ENCODE measurements around the gene FAM98B. TPM values are rescaled to one million over a fixed set of nuclear protein-coding genes. Genes with fewer than 3 reads are reported as not detected.

Gene FAM98B
- total RNA-seq, 2 experiments from 2014 or later, result 20.1 to 20.4 TPM

DNA sequence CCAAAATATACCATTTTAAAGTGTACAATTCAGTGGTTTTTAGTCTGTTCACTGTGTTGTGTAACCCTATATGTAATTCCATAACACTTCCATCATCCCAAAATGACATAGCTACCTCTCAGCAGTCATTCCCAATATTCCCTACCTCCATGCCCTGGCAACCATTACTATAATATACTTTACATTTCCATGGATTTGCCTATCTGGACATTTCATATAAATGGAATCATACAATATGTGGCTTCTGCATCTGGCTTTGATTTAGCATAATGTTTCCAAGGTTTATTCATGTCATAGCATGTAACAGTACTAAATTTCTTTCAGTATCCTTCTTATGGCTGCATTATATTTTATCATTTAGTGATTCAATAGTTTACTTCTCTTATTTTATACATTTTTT lies 25.3 kb downstream of the FAM98B start:
- Mint-ChIP-seq H3K27ac (peak overlapping the region; percentile 0), H3K4me1 (ENCODE audit: low read depth) (peaks cover 31% of the 10 kb centered on the region), H3K27me3 (no peaks in the 10 kb centered on the region), H3K4me3 (no peak overlapping the region), H3K36me3 (ENCODE audit: low read depth) (peaks cover 63% of the 10 kb centered on the region), H3K9me3 (no peaks in the 10 kb centered on the region)
- POLR2A ChIA-PET, result interaction anchor here (1.6 kb wide), 1 partner anchor 206 kb away, joined by 4 read pairs; no protein-coding TSS in a partner anchor
- TF ChIP-seq, protein P1, sequence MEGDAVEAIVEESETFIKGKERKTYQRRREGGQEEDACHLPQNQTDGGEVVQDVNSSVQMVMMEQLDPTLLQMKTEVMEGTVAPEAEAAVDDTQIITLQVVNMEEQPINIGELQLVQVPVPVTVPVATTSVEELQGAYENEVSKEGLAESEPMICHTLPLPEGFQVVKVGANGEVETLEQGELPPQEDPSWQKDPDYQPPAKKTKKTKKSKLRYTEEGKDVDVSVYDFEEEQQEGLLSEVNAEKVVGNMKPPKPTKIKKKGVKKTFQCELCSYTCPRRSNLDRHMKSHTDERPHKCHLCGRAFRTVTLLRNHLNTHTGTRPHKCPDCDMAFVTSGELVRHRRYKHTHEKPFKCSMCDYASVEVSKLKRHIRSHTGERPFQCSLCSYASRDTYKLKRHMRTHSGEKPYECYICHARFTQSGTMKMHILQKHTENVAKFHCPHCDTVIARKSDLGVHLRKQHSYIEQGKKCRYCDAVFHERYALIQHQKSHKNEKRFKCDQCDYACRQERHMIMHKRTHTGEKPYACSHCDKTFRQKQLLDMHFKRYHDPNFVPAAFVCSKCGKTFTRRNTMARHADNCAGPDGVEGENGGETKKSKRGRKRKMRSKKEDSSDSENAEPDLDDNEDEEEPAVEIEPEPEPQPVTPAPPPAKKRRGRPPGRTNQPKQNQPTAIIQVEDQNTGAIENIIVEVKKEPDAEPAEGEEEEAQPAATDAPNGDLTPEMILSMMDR (IDR thresholded peaks at IDR 0.05), result no peak
- H3K4me1 ChIP-seq (ENCODE audit: insufficient read depth, low read length), result no peaks in the 10 kb centered on the region
- ATAC-seq (ENCODE audit: poor library complexity) (no peak), DNase-seq (no peak)
- CTCF ChIA-PET, result interaction anchor here (0.6 to 2.4 kb wide), 2 partner anchors 220 to 299 kb away, joined by 3 to 15 read pairs; no protein-coding TSS in a partner anchor
- intact Hi-C loops (cut with DNase I, micrococcal nuclease), result loop anchor here (5.0 to 10.0 kb wide), 4 partner anchors 338 to 1286 kb away; no protein-coding TSS in a partner anchor
- peaks cover 56% of the 10 kb centered on the region for H3K36me3 ChIP-seq (ENCODE audit: insufficient read depth, low read length)
- no peak overlapping the region for H3K4me3 ChIP-seq (ENCODE audit: low read length)
- H3K27ac ChIP-seq (ENCODE audit: low read depth in 1 of 2, low read length in 2 of 2), result no peak overlapping the region
- H3K9me3 ChIP-seq (ENCODE audit: control insufficient read depth in 1 of 2, insufficient read depth in 1 of 2, low read length in 2 of 2), result no peaks in the 10 kb centered on the region
- no peaks in the 10 kb centered on the region for H3K27me3 ChIP-seq (ENCODE audit: control insufficient read depth in 1 of 2, insufficient read depth in 2 of 2, low read length in 2 of 2)

DNA sequence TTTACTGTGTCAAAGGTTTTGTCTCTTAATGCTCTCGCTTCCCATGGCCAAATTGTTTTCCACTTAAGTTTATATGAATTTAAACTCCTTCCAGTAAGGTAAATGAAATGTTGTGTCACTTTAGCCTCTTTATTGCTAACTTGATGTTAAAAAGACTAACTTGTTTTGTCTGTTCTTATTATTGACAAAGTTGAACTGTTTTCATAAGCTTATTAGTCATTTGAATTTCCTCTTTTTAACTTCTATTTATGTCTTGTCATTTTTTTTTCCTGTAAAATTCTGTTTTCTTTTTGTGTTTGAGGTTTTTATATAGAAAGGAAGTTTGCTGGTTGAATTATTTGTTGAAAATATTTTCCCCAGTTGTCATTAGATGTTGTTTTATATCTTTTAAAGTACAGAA lies 25.8 kb downstream of the FAM98B start:
- peaks cover 59% of the 10 kb centered on the region for H3K36me3 Mint-ChIP-seq (ENCODE audit: low read depth)
- POLR2A ChIA-PET, result interaction anchor here (1.6 kb wide), 1 partner anchor 206 kb away, joined by 4 read pairs; no protein-coding TSS in a partner anchor
- no peaks in the 10 kb centered on the region for H3K9me3 ChIP-seq (ENCODE audit: control insufficient read depth in 1 of 2, insufficient read depth in 1 of 2, low read length in 2 of 2)
- no peaks in the 10 kb centered on the region for H3K9me3 Mint-ChIP-seq
- peaks cover 28% of the 10 kb centered on the region for H3K4me1 Mint-ChIP-seq (ENCODE audit: low read depth)
- H3K36me3 ChIP-seq (ENCODE audit: insufficient read depth, low read length), result peaks cover 51% of the 10 kb centered on the region
- no peak for ATAC-seq (ENCODE audit: poor library complexity)
- H3K27me3 Mint-ChIP-seq, result no peaks in the 10 kb centered on the region
- no peak for DNase-seq
- no peak overlapping the region for H3K4me3 Mint-ChIP-seq
- H3K4me1 ChIP-seq (ENCODE audit: insufficient read depth, low read length), result no peaks in the 10 kb centered on the region
- H3K4me3 ChIP-seq (ENCODE audit: low read length), result no peak overlapping the region
- CTCF ChIA-PET, result interaction anchor here (0.6 to 2.4 kb wide), 2 partner anchors 220 to 299 kb away, joined by 3 to 15 read pairs; no protein-coding TSS in a partner anchor
- TF ChIP-seq, protein P1 (IDR thresholded peaks at IDR 0.05), result no peak
- no peak overlapping the region for H3K27ac ChIP-seq (ENCODE audit: low read depth in 1 of 2, low read length in 2 of 2)
- intact Hi-C loops (cut with DNase I, micrococcal nuclease), result loop anchor here (5.0 to 10.0 kb wide), 5 partner anchors 55 to 1285 kb away; no protein-coding TSS in a partner anchor
- peak overlapping the region; percentile 0 for H3K27ac Mint-ChIP-seq
- no peaks in the 10 kb centered on the region for H3K27me3 ChIP-seq (ENCODE audit: control insufficient read depth in 1 of 2, insufficient read depth in 2 of 2, low read length in 2 of 2)

- Mint-ChIP-seq H3K36me3 (ENCODE audit: low read depth) (peaks cover 56% of the 10 kb centered on the region), H3K4me3 (no peak overlapping the region), H3K4me1 (ENCODE audit: low read depth) (peaks cover 36% of the 10 kb centered on the region), H3K27ac (peak overlapping the region; percentile 69), H3K9me3 (no peaks in the 10 kb centered on the region), H3K27me3 (no peaks in the 10 kb centered on the region)
- TF ChIP-seq, protein P1 (IDR thresholded peaks at IDR 0.05), result no peak
- Histone ChIP-seq H3K27me3 (ENCODE audit: control insufficient read depth in 1 of 2, insufficient read depth in 2 of 2, low read length in 2 of 2) (no peaks in the 10 kb centered on the region), H3K4me1 (ENCODE audit: insufficient read depth, low read length) (no peaks in the 10 kb centered on the region), H3K4me3 (ENCODE audit: low read length) (no peak overlapping the region), H3K36me3 (ENCODE audit: insufficient read depth, low read length) (peaks cover 45% of the 10 kb centered on the region), H3K9me3 (ENCODE audit: control insufficient read depth in 1 of 2, insufficient read depth in 1 of 2, low read length in 2 of 2) (no peaks in the 10 kb centered on the region), H3K27ac (ENCODE audit: low read depth in 1 of 2, low read length in 2 of 2) (no peak overlapping the region)
- intact Hi-C loops (cut with DNase I, micrococcal nuclease), result loop anchor here in 1 of 2 experiments (10.0 kb wide), 1 partner anchor 54 kb away; no protein-coding TSS in a partner anchor
- POLR2A ChIA-PET, result no interaction called here
- CTCF ChIA-PET, result interaction anchor here (1.9 kb wide), 1 partner anchor 209 kb away, joined by 5 read pairs; no protein-coding TSS in a partner anchor
- no peak for ATAC-seq (ENCODE audit: poor library complexity)
- no peak for DNase-seq
Measured at GRCh38 chr15:38481113-38481512, 27.2 kb downstream of the FAM98B start.

All from CD4-positive, alpha-beta T cell (primary cell).